Endothelial cell of umbilical vein (primary cell): ENCODE data around the gene GTF2H3. TPM values are rescaled to one million over a fixed set of nuclear protein-coding genes. Genes with fewer than 3 reads are reported as not detected.

Source experiments
- BruUV-seq: library from RNA; stranded (reverse); fragments of 400-500 nt; replicated peaks from 2 replicates; lab custom pipeline; 2021; lab: Mats Ljungman, UMichigan
- CTCF ChIA-PET: fragments of 300-600, 350-600 bp; sonication (Branson Sonifier 250); formaldehyde crosslinking; loops from one replicate; lab custom pipeline; 2021; ENCODE audit warnings: antibody characterized with exemption, inconsistent platforms; lab: Charles Lee
- POLR2A ChIA-PET: fragments of 300-600, 350-600 bp; sonication (Branson Sonifier 250); formaldehyde crosslinking; loops from one replicate; lab custom pipeline; 2021; ENCODE audit warnings: antibody characterized with exemption, inconsistent platforms; lab: Charles Lee
- DNase-seq: peaks from one replicate; pipeline ENCODE4 v3.0.0-alpha.2; 2011; ENCODE audit warnings: low read depth, low spot score
- FAIRE-seq: peaks from 2 replicates; lab custom pipeline; 2011; peaks lifted over from hg19 to GRCh38; lab: Jason Lieb, UNC
- H2AFZ ChIP-seq: 2 replicates; pipeline ENCODE4 v1.6.0; 2012; ENCODE audit warnings: low read depth, low read length, control low read depth, inconsistent platforms
- H3K27ac ChIP-seq: 2 replicates; pipeline ENCODE4 v1.5.1; 2011; ENCODE audit warnings: low read depth, mild to moderate bottlenecking, control low read depth, low read length, moderate library complexity; ENCODE audit not compliant: insufficient read depth
- H3K27me3 ChIP-seq, 2 experiments: 2 replicates each; pipeline versions ENCODE4 v1.6.0 to v1.6.1; 2011; ENCODE audit warnings: low read length in 2 of 2, mixed read lengths in 1 of 2; ENCODE audit not compliant: control insufficient read depth in 2 of 2, insufficient read depth in 2 of 2
- H3K36me3 ChIP-seq, 2 experiments: 2 replicates in 1 of 2; 3 replicates in 1 of 2; pipeline ENCODE4 v1.5.1; 2011; ENCODE audit warnings: low read length in 2 of 2, mild to moderate bottlenecking in 1 of 2, moderate library complexity in 1 of 2; ENCODE audit not compliant: control insufficient read depth in 2 of 2, insufficient read depth in 2 of 2; ENCODE audit errors: extremely low read depth in 1 of 2
- H3K4me1 ChIP-seq: 3 replicates; pipeline ENCODE4 v1.5.1; 2011; ENCODE audit warnings: mild to moderate bottlenecking, low read length; ENCODE audit not compliant: control insufficient read depth, insufficient read depth; ENCODE audit errors: extremely low read depth
- H3K4me2 ChIP-seq: 2 replicates; pipeline ENCODE4 v1.6.1; 2011; ENCODE audit warnings: low read length, control low read depth, mixed read lengths; ENCODE audit not compliant: insufficient read depth
- H3K4me3 ChIP-seq, 3 experiments: fragments of 200-600 bp in 1 of 3; sonication (generic), shearing (Covaris generic) in 1 of 3; replicated peaks in 1 of 3; 2 replicates each; pipeline ENCODE4 v1.5.1; 2011 to 2016; ENCODE audit warnings: control low read depth in 3 of 3, low read length in 3 of 3, mild to moderate bottlenecking in 2 of 3, inconsistent platforms in 1 of 3, low read depth in 1 of 3, moderate library complexity in 1 of 3; ENCODE audit not compliant: insufficient read depth in 1 of 3
- H3K79me2 ChIP-seq: 2 replicates; pipeline ENCODE4 v1.6.0; 2012; ENCODE audit warnings: low read length, inconsistent platforms; ENCODE audit not compliant: control insufficient read depth, insufficient read depth
- H3K9ac ChIP-seq: replicated peaks from 2 replicates; pipeline ENCODE3; 2011; ENCODE audit warnings: low read length, control low read depth; ENCODE audit not compliant: insufficient read depth; ENCODE audit errors: extremely low read depth
- H3K9me1 ChIP-seq: replicated peaks from 3 replicates; pipeline ENCODE4 v1.6.0; 2011; ENCODE audit warnings: mild to moderate bottlenecking, low read length; ENCODE audit not compliant: control insufficient read depth, insufficient read depth; ENCODE audit errors: extremely low read depth
- H3K9me3 ChIP-seq: replicated peaks from 2 replicates; pipeline ENCODE4 v1.5.1; 2012; ENCODE audit warnings: low read length, inconsistent platforms; ENCODE audit not compliant: control insufficient read depth, insufficient read depth
- H4K20me1 ChIP-seq: replicated peaks from 2 replicates; pipeline ENCODE3; 2011; ENCODE audit warnings: mild to moderate bottlenecking, low read length; ENCODE audit not compliant: control insufficient read depth, insufficient read depth; ENCODE audit errors: extremely low read depth
- FOS ChIP-seq: IDR thresholded peaks from 2 replicates; pipeline ENCODE4 v1.6.1; 2011; ENCODE audit warnings: mild to moderate bottlenecking, low read length, moderate library complexity, borderline replicate concordance; ENCODE audit not compliant: insufficient read depth
- GATA2 ChIP-seq: IDR thresholded peaks from 2 replicates; pipeline ENCODE4 v1.7.0; 2011; ENCODE audit warnings: low read depth, mild to moderate bottlenecking, moderate library complexity, mixed read lengths, low read length; ENCODE audit not compliant: insufficient read length, insufficient read depth
- JUN ChIP-seq: IDR thresholded peaks from 2 replicates; pipeline ENCODE4 v1.6.1; 2011; ENCODE audit warnings: borderline replicate concordance, low read depth; ENCODE audit not compliant: insufficient read length, insufficient read depth
- MYC ChIP-seq: IDR thresholded peaks from one replicate; pipeline ENCODE4 v1.6.1; 2011; ENCODE audit warnings: mild to moderate bottlenecking, low read depth, low read length
- POLR2AphosphoS5 ChIP-seq: IDR thresholded peaks from 2 replicates; pipeline ENCODE4 v1.6.1; 2012; ENCODE audit warnings: low read depth, mild to moderate bottlenecking, control low read depth, low read length, moderate library complexity; ENCODE audit not compliant: insufficient read depth
- dilution Hi-C: fragments of 300-500 bp; cut with MboI; formaldehyde crosslinking; loops from one replicate; pipeline ENCODE4 v1.15.0; 2019; ENCODE audit warnings: low sequenced_read_pairs; ENCODE audit not compliant: extremely low pct_ligation_motif_present
- intact Hi-C: fragments of 100-400 bp; cut with micrococcal nuclease; formaldehyde crosslinking; loops from one replicate; pipeline ENCODE4 v1.10.0; 2022
- polyA plus RNA-seq, 4 experiments: library from polyadenylated mRNA; depleted of rRNA in 3 of 4; stranded (reverse) in 3 of 4; unstranded in 1 of 4; fragments of >200 nt; gene quantifications; 2 replicates each; pipeline versions ENCODE4 v1.2.1 to v1.2.3, GENCODE V29; 2011 to 2012; ENCODE audit warnings: missing spikeins in 1 of 4
- small RNA-seq: library from RNA; depleted of rRNA; stranded (forward); fragments of <200 nt; gene quantifications from one replicate; pipeline ENCODE3, GENCODE V24; 2012; ENCODE audit warnings: low replicate concordance, low read depth; ENCODE audit not compliant: insufficient read depth, insufficient read length
- total RNA-seq: library from RNA; stranded (reverse); gene quantifications from 2 replicates; pipeline ENCODE4 v1.2.3, GENCODE V29; 2021
- TF ChIP-seq, protein P1 (sequence below), 2 donors: IDR thresholded peaks; 1 replicate in 1 of 2; 2 replicates in 1 of 2; pipeline ENCODE4 v1.5.1; 2011; ENCODE audit warnings: low read length in 2 of 2, mild to moderate bottlenecking in 2 of 2, moderate library complexity in 2 of 2, control low read depth in 1 of 2, inconsistent platforms in 1 of 2, low read depth in 1 of 2; ENCODE audit not compliant: insufficient read depth in 1 of 2; ENCODE audit errors: extremely low read depth in 1 of 2
- TF ChIP-seq, protein P2 (sequence below): IDR thresholded peaks from 2 replicates; pipeline ENCODE4 v1.6.1; 2011; ENCODE audit not compliant: insufficient read depth, insufficient read length

GTF2H3 gene
- total and polyA plus RNA-seq, 2 donors (not counting 3 experiments of a cell fraction or from before 2014, with no cell fraction given) = 17.8 to 31.3 TPM

DNA sequence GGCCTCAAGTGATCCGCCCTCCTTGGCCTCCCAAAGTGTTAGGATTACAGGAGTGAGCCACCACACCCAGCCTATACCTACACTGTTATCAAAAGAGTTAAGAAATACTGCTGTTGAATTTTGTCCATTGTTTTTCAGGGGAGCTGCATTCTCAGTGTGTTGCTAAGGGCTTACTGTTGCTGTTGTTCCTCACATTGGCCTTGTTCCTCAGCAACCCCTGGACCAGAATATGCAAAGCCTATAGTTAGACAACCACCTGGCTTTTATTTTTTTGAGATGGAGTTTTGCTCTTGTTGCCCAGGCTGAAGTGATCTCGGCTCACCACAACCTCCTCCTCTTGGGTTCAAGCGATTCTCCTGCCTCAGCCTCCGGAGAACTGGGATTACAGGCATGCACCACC lies 73.8 kb downstream of the GTF2H3 start:
- H4K20me1 ChIP-seq = no peaks in the 10 kb centered on the region
- H3K27ac ChIP-seq = no peak overlapping the region
- H3K36me3 ChIP-seq = peaks cover 0 to 3% of the 10 kb centered on the region in 2 experiments
- DNase-seq = no peak
- no peak overlapping the region for H2AFZ ChIP-seq
- H3K4me2 ChIP-seq = no peak overlapping the region
- no peaks in the 10 kb centered on the region for H3K4me1 ChIP-seq
- no peak for FAIRE-seq
- CTCF ChIA-PET = no interaction called here
- dilution Hi-C loops (no loop called here), intact Hi-C loops (no loop called here)
- no peak overlapping the region for H3K9ac ChIP-seq
- no peak for TF ChIP-seq GATA2
- no peak for TF ChIP-seq FOS
- no peak for TF ChIP-seq JUN
- no peak for TF ChIP-seq MYC
- TF ChIP-seq, protein P1, sequence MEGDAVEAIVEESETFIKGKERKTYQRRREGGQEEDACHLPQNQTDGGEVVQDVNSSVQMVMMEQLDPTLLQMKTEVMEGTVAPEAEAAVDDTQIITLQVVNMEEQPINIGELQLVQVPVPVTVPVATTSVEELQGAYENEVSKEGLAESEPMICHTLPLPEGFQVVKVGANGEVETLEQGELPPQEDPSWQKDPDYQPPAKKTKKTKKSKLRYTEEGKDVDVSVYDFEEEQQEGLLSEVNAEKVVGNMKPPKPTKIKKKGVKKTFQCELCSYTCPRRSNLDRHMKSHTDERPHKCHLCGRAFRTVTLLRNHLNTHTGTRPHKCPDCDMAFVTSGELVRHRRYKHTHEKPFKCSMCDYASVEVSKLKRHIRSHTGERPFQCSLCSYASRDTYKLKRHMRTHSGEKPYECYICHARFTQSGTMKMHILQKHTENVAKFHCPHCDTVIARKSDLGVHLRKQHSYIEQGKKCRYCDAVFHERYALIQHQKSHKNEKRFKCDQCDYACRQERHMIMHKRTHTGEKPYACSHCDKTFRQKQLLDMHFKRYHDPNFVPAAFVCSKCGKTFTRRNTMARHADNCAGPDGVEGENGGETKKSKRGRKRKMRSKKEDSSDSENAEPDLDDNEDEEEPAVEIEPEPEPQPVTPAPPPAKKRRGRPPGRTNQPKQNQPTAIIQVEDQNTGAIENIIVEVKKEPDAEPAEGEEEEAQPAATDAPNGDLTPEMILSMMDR (IDR thresholded peaks at IDR 0.05; ENCODE audit: extremely low read depth in 1 of 2, insufficient read depth in 1 of 2, low read depth in 1 of 2, low read length in 2 of 2) = no peak
- TF ChIP-seq, protein P2, sequence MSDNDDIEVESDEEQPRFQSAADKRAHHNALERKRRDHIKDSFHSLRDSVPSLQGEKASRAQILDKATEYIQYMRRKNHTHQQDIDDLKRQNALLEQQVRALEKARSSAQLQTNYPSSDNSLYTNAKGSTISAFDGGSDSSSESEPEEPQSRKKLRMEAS = no peak
- no peak for TF ChIP-seq POLR2AphosphoS5
- no peaks in the 10 kb centered on the region for H3K27me3 ChIP-seq
- no peaks in the 10 kb centered on the region for H3K9me1 ChIP-seq
- no peaks in the 10 kb centered on the region for H3K9me3 ChIP-seq
- no peak overlapping the region for H3K4me3 ChIP-seq
- BruUV-seq = no TSS peak
- peaks cover 1% of the 10 kb centered on the region for H3K79me2 ChIP-seq
- POLR2A ChIA-PET = no interaction called here

Small RNA genes lying within 50 kb of the gene (small RNA-seq; reads per million reads assigned to genes)
- gene SNORA9B = 2.8 reads per million, percentile 16 among the genes with 10 or more reads in this experiment

Other genes starting within 250 kb of the GTF2H3 start
- gene KMT5A, start 249.7 kb upstream of the GTF2H3 start, total RNA-seq = 75.4 and 77.4 TPM in 2 replicates
- 22.3 and 26.1 TPM in 2 replicates for gene KMT5A, start 249.7 kb upstream of the GTF2H3 start, polyA plus RNA-seq
- 4.6 and 7.2 TPM in 2 replicates for gene RILPL2, start 197.1 kb upstream of the GTF2H3 start, total RNA-seq
- 3.0 and 3.3 TPM in 2 replicates for gene RILPL2, start 197.1 kb upstream of the GTF2H3 start, polyA plus RNA-seq
- 27.9 and 30.6 TPM in 2 replicates for gene SNRNP35, start 175.7 kb upstream of the GTF2H3 start, total RNA-seq
- gene SNRNP35, start 175.7 kb upstream of the GTF2H3 start, polyA plus RNA-seq = 14.6 and 15.9 TPM in 2 replicates
- 29.7 and 30.4 TPM in 2 replicates for gene RILPL1, start 100.1 kb upstream of the GTF2H3 start, total RNA-seq
- gene RILPL1, start 100.1 kb upstream of the GTF2H3 start, polyA plus RNA-seq = 34.3 and 38.4 TPM in 2 replicates
- gene TMED2, start 49.3 kb upstream of the GTF2H3 start, total RNA-seq = 284 and 293 TPM in 2 replicates
- gene TMED2, start 49.3 kb upstream of the GTF2H3 start, polyA plus RNA-seq = 125 and 142 TPM in 2 replicates
- gene DDX55, start 31.7 kb upstream of the GTF2H3 start, total RNA-seq = 25.9 and 29.5 TPM in 2 replicates
- gene DDX55, start 31.7 kb upstream of the GTF2H3 start, polyA plus RNA-seq = 17.6 and 17.8 TPM in 2 replicates
- gene EIF2B1, start 143 bp upstream of the GTF2H3 start, total RNA-seq = 61.8 and 65.7 TPM in 2 replicates
- gene EIF2B1, start 143 bp upstream of the GTF2H3 start, polyA plus RNA-seq = 25.2 and 32.6 TPM in 2 replicates
- 11.2 and 13.4 TPM in 2 replicates for gene TCTN2, start 37.3 kb downstream of the GTF2H3 start, total RNA-seq
- gene TCTN2, start 37.3 kb downstream of the GTF2H3 start, polyA plus RNA-seq = 16.5 and 16.7 TPM in 2 replicates
- 35.3 and 37.1 TPM in 2 replicates for gene ATP6V0A2, start 78.5 kb downstream of the GTF2H3 start, total RNA-seq
- gene ATP6V0A2, start 78.5 kb downstream of the GTF2H3 start, polyA plus RNA-seq = 28.6 and 35.8 TPM in 2 replicates
- gene DNAH10, start 128.5 kb downstream of the GTF2H3 start, total RNA-seq = 0.31 TPM in 1 of 2 replicates, not detected in the other
- gene DNAH10, start 128.5 kb downstream of the GTF2H3 start, polyA plus RNA-seq = 0.02 and 0.04 TPM in 2 replicates